DMS79 (cell line): ENCODE measurements around the gene SSH3.
"Not testable (repeated sequence)": the region's sequence is repeated elsewhere in the genome, so short reads cannot be mapped to it uniquely, and the experiment has no call there.

Experiments used
- DNase-seq: peaks from one replicate; lab custom pipeline; 2025; lab: John Stamatoyannopoulos, UW

Gene SSH3

GRCh38 chr11:67312187-67313021 lies 9.1 kb downstream of the SSH3 start:
- no peak for DNase-seq

- no peak for DNase-seq
These were observed 10.0 kb downstream of the SSH3 start for GRCh38 chr11:67313125-67313890.

- DNase-seq = no peak
These were observed 10.9 kb downstream of the SSH3 start for GRCh38 chr11:67314218-67314617.

GRCh38 chr11:67315325-67315909 lies 12.1 kb downstream of the SSH3 start:
- no peak for DNase-seq

- DNase-seq = no peak
These were observed 13.5 kb downstream of the SSH3 start for GRCh38 chr11:67316882-67317204.

- peak; percentile 95 for DNase-seq
These were observed 14.0 kb downstream of the SSH3 start for GRCh38 chr11:67317205-67317887.

- DNase-seq = peak; percentile 51
These were observed 14.7 kb downstream of the SSH3 start for GRCh38 chr11:67317888-67318555.

GRCh38 chr11:67318876-67319275 lies 15.5 kb downstream of the SSH3 start:
- DNase-seq = not testable (repeated sequence)

GRCh38 chr11:67320011-67320410 lies 16.7 kb downstream of the SSH3 start:
- DNase-seq = no peak

- DNase-seq = no peak
These were observed 17.4 kb downstream of the SSH3 start for GRCh38 chr11:67320691-67321090.

GRCh38 chr11:67321313-67321871 lies 18.1 kb downstream of the SSH3 start:
- DNase-seq = no peak

GRCh38 chr11:67322049-67322448 lies 18.7 kb downstream of the SSH3 start:
- DNase-seq = no peak

GRCh38 chr11:67323526-67323925 lies 20.2 kb downstream of the SSH3 start:
- DNase-seq = no peak

- DNase-seq = no peak
These were observed 28.9 kb downstream of the SSH3 start for GRCh38 chr11:67332081-67332691.

GRCh38 chr11:67337257-67337656 lies 33.9 kb downstream of the SSH3 start:
- DNase-seq = no peak

- DNase-seq = no peak
These were observed 40.9 kb downstream of the SSH3 start for GRCh38 chr11:67344264-67344663.

- no peak for DNase-seq
These were observed 42.1 kb downstream of the SSH3 start for GRCh38 chr11:67345247-67345919.

GRCh38 chr11:67345920-67346819 lies 42.8 kb downstream of the SSH3 start:
- DNase-seq = no peak

GRCh38 chr11:67347964-67348749 lies 44.8 kb downstream of the SSH3 start:
- no peak for DNase-seq
